Endothelial cell (in vitro differentiated cells): ENCODE results near the gene KCNJ4. TPM values are rescaled to one million over a fixed set of nuclear protein-coding genes. Genes with fewer than 3 reads are reported as not detected.

Experiments
- DNase-seq: peaks from one replicate; pipeline ENCODE4 v3.0.0; 2021; ENCODE audit warnings: low spot score
- H3K27ac Mint-ChIP-seq: one replicate; pipeline ENCODE4 v1.8.0; 2021; ENCODE audit warnings: mixed read lengths, inconsistent platforms; ENCODE audit not compliant: unreplicated experiment
- H3K27me3 Mint-ChIP-seq: one replicate; pipeline ENCODE4 v1.8.0; 2021; ENCODE audit warnings: mild to moderate bottlenecking, moderate library complexity, mixed read lengths, inconsistent platforms; ENCODE audit not compliant: unreplicated experiment
- H3K36me3 Mint-ChIP-seq: one replicate; pipeline ENCODE4 v1.8.0; 2021; ENCODE audit warnings: mild to moderate bottlenecking, low read depth, mixed read lengths, inconsistent platforms; ENCODE audit not compliant: unreplicated experiment
- H3K4me1 Mint-ChIP-seq: one replicate; pipeline ENCODE4 v1.8.0; 2021; ENCODE audit warnings: mild to moderate bottlenecking, mixed read lengths, inconsistent platforms; ENCODE audit not compliant: unreplicated experiment
- H3K4me3 Mint-ChIP-seq: one replicate; pipeline ENCODE4 v1.8.0; 2021; ENCODE audit warnings: mild to moderate bottlenecking, mixed read lengths, inconsistent platforms; ENCODE audit not compliant: unreplicated experiment
- H3K9me3 Mint-ChIP-seq: one replicate; pipeline ENCODE4 v1.8.0; 2021; ENCODE audit warnings: mixed read lengths, inconsistent platforms; ENCODE audit not compliant: unreplicated experiment
- CTCF ChIP-seq: fragments of 200-600 bp; sonication (generic); IDR thresholded peaks from one replicate; pipeline ENCODE4 v1.5.0; 2021; ENCODE audit warnings: antibody characterized with exemption; ENCODE audit not compliant: unreplicated experiment
- total RNA-seq: library from RNA; stranded (reverse); fragmentation: NEBNext Ultra II Directional; extraction: Animal tissue kit (Norgen Biotek cat#: 25700); gene quantifications from one replicate; pipeline ENCODE4 v1.2.1, GENCODE V29; 2021; ENCODE audit not compliant: unreplicated experiment

KCNJ4 gene
- total RNA-seq, 1 donor from 2014 or later, result 0.21 TPM

DNA sequence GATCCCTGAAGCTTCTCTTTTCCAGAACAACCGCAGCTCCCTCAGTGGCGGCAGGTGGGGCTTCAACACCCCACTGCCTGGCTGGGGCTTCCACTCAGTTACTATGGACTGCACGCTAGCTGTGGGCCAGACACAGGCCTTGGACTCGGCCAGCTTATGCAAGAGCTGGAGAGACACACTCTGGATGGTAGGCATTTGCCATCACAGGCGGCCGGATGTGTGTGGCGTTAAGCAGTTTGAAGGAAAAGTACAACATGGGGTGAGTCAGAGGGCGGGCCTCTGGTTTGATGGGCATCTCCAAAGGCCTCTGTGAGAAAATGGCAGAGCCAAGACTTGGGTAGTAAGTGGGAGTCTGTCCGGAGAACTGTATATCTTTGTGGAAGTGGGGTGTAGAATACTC lies 17.6 kb downstream of the KCNJ4 start:
- no peak for DNase-seq
- Mint-ChIP-seq H3K9me3 (no peaks in the 10 kb centered on the region), H3K36me3 (peaks cover 4% of the 10 kb centered on the region), H3K4me1 (no peaks in the 10 kb centered on the region), H3K4me3 (no peak overlapping the region), H3K27ac (no peak overlapping the region), H3K27me3 (peaks cover 7% of the 10 kb centered on the region)
- no peak for TF ChIP-seq CTCF

GRCh38 chr22:38436629-38437395 lies 18.2 kb downstream of the KCNJ4 start:
- Mint-ChIP-seq H3K4me3 (no peak overlapping the region), H3K4me1 (no peaks in the 10 kb centered on the region), H3K27me3 (peaks cover 7% of the 10 kb centered on the region), H3K36me3 (peaks cover 4% of the 10 kb centered on the region), H3K27ac (no peak overlapping the region), H3K9me3 (no peaks in the 10 kb centered on the region)
- DNase-seq, result no peak
- no peak for TF ChIP-seq CTCF

DNA sequence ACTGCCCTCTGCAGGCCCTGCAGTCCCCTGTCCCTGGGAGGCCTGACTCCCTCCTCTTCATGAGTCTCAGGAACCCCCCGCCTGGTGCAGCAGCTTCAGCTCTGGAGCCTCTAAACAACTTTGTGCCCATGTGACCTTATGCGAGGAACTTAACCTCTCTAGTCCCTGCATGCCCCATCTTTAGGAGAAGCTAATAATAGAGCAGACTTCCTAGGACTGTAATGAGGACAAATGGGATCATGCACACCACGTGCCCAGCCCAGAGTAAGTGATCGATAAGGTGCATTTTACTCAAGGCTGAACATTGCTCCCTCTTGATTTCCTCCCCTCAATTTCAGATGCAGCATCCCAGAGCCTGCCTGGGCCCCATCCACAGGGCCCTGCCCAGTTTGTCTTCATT lies 19.0 kb downstream of the KCNJ4 start:
- peaks cover 7% of the 10 kb centered on the region for H3K27me3 Mint-ChIP-seq

DNA sequence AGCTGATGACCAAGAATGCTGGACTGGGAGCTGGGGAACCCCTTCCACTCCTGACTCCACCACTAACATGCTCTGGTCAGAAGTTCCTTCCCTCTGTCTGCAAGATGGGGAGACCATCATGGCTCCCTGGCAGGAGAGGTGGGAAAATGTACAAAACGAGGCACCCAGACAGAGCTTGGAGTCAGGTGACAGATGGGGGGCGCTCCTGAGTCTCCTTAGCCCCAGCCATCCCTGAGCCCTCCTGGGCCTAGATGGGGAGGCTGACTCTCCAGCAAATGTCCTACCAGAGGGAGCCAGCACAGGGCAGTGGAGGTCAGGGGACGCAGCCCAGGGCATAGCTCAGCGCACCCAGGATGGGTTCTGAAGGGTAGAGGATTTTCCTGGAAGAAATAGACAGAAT lies 20.0 kb downstream of the KCNJ4 start:
- Mint-ChIP-seq H3K36me3 (no peaks in the 10 kb centered on the region), H3K27me3 (peaks cover 4% of the 10 kb centered on the region), H3K9me3 (no peaks in the 10 kb centered on the region), H3K4me3 (no peak overlapping the region), H3K27ac (no peak overlapping the region), H3K4me1 (no peaks in the 10 kb centered on the region)
- DNase-seq, result no peak
- TF ChIP-seq CTCF, result no peak

More for the DNA sequence above, 19.0 kb downstream of the KCNJ4 start:
- no peaks in the 10 kb centered on the region for H3K9me3 Mint-ChIP-seq
- H3K4me1 Mint-ChIP-seq, result no peaks in the 10 kb centered on the region
- no peak overlapping the region for H3K4me3 Mint-ChIP-seq
- TF ChIP-seq CTCF, result no peak
- no peak overlapping the region for H3K27ac Mint-ChIP-seq
- H3K36me3 Mint-ChIP-seq, result peaks cover 4% of the 10 kb centered on the region
- DNase-seq, result no peak

GRCh38 chr22:38433871-38434270 lies 21.1 kb downstream of the KCNJ4 start:
- Mint-ChIP-seq H3K9me3 (no peaks in the 10 kb centered on the region), H3K4me3 (no peak overlapping the region), H3K4me1 (no peaks in the 10 kb centered on the region), H3K27ac (no peak overlapping the region), H3K27me3 (peaks cover 4% of the 10 kb centered on the region), H3K36me3 (no peaks in the 10 kb centered on the region)
- no peak for DNase-seq
- TF ChIP-seq CTCF, result no peak
